Neuronal stem cell (in vitro differentiated cells): Measurements from ENCODE around the gene TLDC2.
"Not testable (repeated sequence)": the region's sequence is repeated elsewhere in the genome, so short reads cannot be mapped to it uniquely, and the experiment has no call there.

Experiments
- DNase-seq: peaks from one replicate; pipeline ENCODE4 v3.0.0-alpha.2; 2013; ENCODE audit warnings: low spot score
- H2AFZ ChIP-seq: one replicate; pipeline ENCODE4 v1.6.1; 2013; ENCODE audit warnings: mild to moderate bottlenecking, low read length, inconsistent platforms
- H2AK5ac ChIP-seq: 2 replicates; pipeline ENCODE4 v1.6.1; 2013; ENCODE audit warnings: low read depth, mild to moderate bottlenecking, inconsistent platforms, low read length, moderate library complexity, mixed read lengths
- H2BK120ac ChIP-seq: 2 replicates; pipeline ENCODE4 v1.6.1; 2013; ENCODE audit warnings: low read depth, mild to moderate bottlenecking, inconsistent platforms, low read length, moderate library complexity, mixed read lengths
- H2BK12ac ChIP-seq: one replicate; pipeline ENCODE4 v1.6.1; 2013; ENCODE audit warnings: low read length, inconsistent platforms
- H2BK15ac ChIP-seq: 2 replicates; pipeline ENCODE4 v1.6.1; 2013; ENCODE audit warnings: mild to moderate bottlenecking, low read length, inconsistent platforms, mixed read lengths
- H2BK5ac ChIP-seq: one replicate; pipeline ENCODE4 v1.6.1; 2013; ENCODE audit warnings: inconsistent platforms, mild to moderate bottlenecking, low read length, moderate library complexity
- H3K14ac ChIP-seq: one replicate; pipeline ENCODE4 v1.6.1; 2013; ENCODE audit warnings: low read length, inconsistent platforms
- H3K18ac ChIP-seq: 2 replicates; pipeline ENCODE4 v1.6.1; 2013; ENCODE audit warnings: low read length, inconsistent platforms
- H3K23ac ChIP-seq: 2 replicates; pipeline ENCODE4 v1.6.1; 2013; ENCODE audit warnings: low read depth, mild to moderate bottlenecking, mixed read lengths, low read length, inconsistent platforms; ENCODE audit not compliant: poor library complexity
- H3K27ac ChIP-seq: replicated peaks from 3 replicates; pipeline ENCODE4 v1.5.1; 2013; ENCODE audit warnings: low read length, inconsistent platforms
- H3K27me3 ChIP-seq, 3 experiments: 2 replicates each; pipeline ENCODE4 v1.6.1; 2013; ENCODE audit warnings: low read length in 3 of 3, mild to moderate bottlenecking in 2 of 3, inconsistent platforms in 1 of 3, low read depth in 1 of 3, mixed read lengths in 1 of 3, moderate library complexity in 1 of 3; ENCODE audit not compliant: control insufficient read depth in 3 of 3, insufficient read depth in 3 of 3
- H3K36me3 ChIP-seq, 2 donors: replicated peaks in 1 of 2; 2 replicates each; pipeline ENCODE4 v1.6.1; 2013; ENCODE audit warnings: low read length in 2 of 2; ENCODE audit not compliant: control insufficient read depth in 2 of 2, insufficient read depth in 2 of 2
- H3K4ac ChIP-seq: 2 replicates; pipeline ENCODE4 v1.6.1; 2013; ENCODE audit warnings: inconsistent platforms, mild to moderate bottlenecking, low read length, moderate library complexity
- H3K4me1 ChIP-seq, 2 donors: 1 replicate in 1 of 2; 2 replicates in 1 of 2; pipeline ENCODE4 v1.6.1; 2013; ENCODE audit warnings: low read length in 2 of 2, low read depth in 1 of 2; ENCODE audit not compliant: control insufficient read depth in 2 of 2, insufficient read depth in 1 of 2
- H3K4me2 ChIP-seq: one replicate; pipeline ENCODE4 v1.6.1; 2013; ENCODE audit warnings: mild to moderate bottlenecking, low read length, inconsistent platforms; ENCODE audit not compliant: insufficient read depth, poor library complexity, severe bottlenecking
- H3K4me3 ChIP-seq, 2 donors: 2 replicates each; pipeline ENCODE4 v1.5.1; 2013; ENCODE audit warnings: low read length in 2 of 2, mild to moderate bottlenecking in 2 of 2, inconsistent platforms in 1 of 2, moderate library complexity in 1 of 2
- H3K79me1 ChIP-seq: one replicate; pipeline ENCODE4 v1.6.1; 2013; ENCODE audit warnings: low read depth, mild to moderate bottlenecking, inconsistent platforms, low read length, moderate library complexity
- H3K9ac ChIP-seq: one replicate; pipeline ENCODE4 v1.6.1; 2013; ENCODE audit warnings: mild to moderate bottlenecking, low read depth, low read length, inconsistent platforms; ENCODE audit not compliant: poor library complexity
- H3K9me3 ChIP-seq, 2 donors: replicated peaks in 1 of 2; 2 replicates each; pipeline versions ENCODE3 to v1.6.1; 2013; ENCODE audit warnings: low read length in 2 of 2, mild to moderate bottlenecking in 2 of 2, inconsistent platforms in 1 of 2, low read depth in 1 of 2, mixed read lengths in 1 of 2, moderate library complexity in 1 of 2; ENCODE audit not compliant: control insufficient read depth in 2 of 2, insufficient read depth in 1 of 2
- H4K8ac ChIP-seq: one replicate; pipeline ENCODE4 v1.6.1; 2013; ENCODE audit warnings: low read depth, mild to moderate bottlenecking, inconsistent platforms, low read length, moderate library complexity
- H4K91ac ChIP-seq: one replicate; pipeline ENCODE4 v1.6.1; 2013; ENCODE audit warnings: low read length, low read depth, mild to moderate bottlenecking, inconsistent platforms; ENCODE audit not compliant: poor library complexity
- WGBS, 2 donors: extraction: QIAGEN DNeasy Blood & Tissue Kit; methylation state at CpG; one replicate each; pipeline ENCODE4 v1.1.7; 2013; ENCODE audit warnings: missing lambda C conversion rate in 2 of 2, mixed read lengths in 1 of 2; ENCODE audit not compliant: insufficient read length in 2 of 2, insufficient replicate concordance in 1 of 2; ENCODE audit errors: extremely low coverage in 2 of 2; 5-methylcytosine and 5-hydroxymethylcytosine counted together

Gene TLDC2

GRCh38 chr20:36927704-36928103 lies 51.8 kb downstream of the TLDC2 start:
- no peaks in the 10 kb centered on the region for H3K4me1 ChIP-seq
- H2BK5ac ChIP-seq, result no peak overlapping the region
- H3K14ac ChIP-seq, result no peak overlapping the region
- H2BK15ac ChIP-seq, result no peak overlapping the region
- H3K4me3 ChIP-seq, result no peak overlapping the region
- no peaks in the 10 kb centered on the region for H3K27me3 ChIP-seq
- H2AK5ac ChIP-seq, result no peak overlapping the region
- no peaks in the 10 kb centered on the region for H3K9me3 ChIP-seq
- DNase-seq, result no peak
- no peaks in the 10 kb centered on the region for H3K36me3 ChIP-seq
- no peak overlapping the region for H4K8ac ChIP-seq
- H4K91ac ChIP-seq, result no peak overlapping the region
- no peak overlapping the region for H2BK12ac ChIP-seq
- H3K23ac ChIP-seq, result no peak overlapping the region
- no peak overlapping the region for H3K27ac ChIP-seq
- no peak overlapping the region for H2AFZ ChIP-seq
- no peak overlapping the region for H3K18ac ChIP-seq
- no peak overlapping the region for H2BK120ac ChIP-seq
- no peak overlapping the region for H3K4ac ChIP-seq
- H3K9ac ChIP-seq, result no peak overlapping the region
- no peaks in the 10 kb centered on the region for H3K79me1 ChIP-seq
- no peak overlapping the region for H3K4me2 ChIP-seq
- no CpG with 5 or more reads among the region's 1 CpG for WGBS, 2 donors

- Histone ChIP-seq H2AFZ (no peak overlapping the region), H3K4ac (no peak overlapping the region), H3K23ac (no peak overlapping the region), H3K4me1 (no peaks in the 10 kb centered on the region), H2BK5ac (no peak overlapping the region), H2AK5ac (no peak overlapping the region), H4K8ac (no peak overlapping the region), H3K27me3 (no peaks in the 10 kb centered on the region), H2BK12ac (no peak overlapping the region), H3K36me3 (no peaks in the 10 kb centered on the region), H3K27ac (no peak overlapping the region), H3K18ac (no peak overlapping the region), H3K9ac (no peak overlapping the region), H2BK120ac (no peak overlapping the region), H3K79me1 (no peaks in the 10 kb centered on the region), H3K4me2 (no peak overlapping the region), H3K14ac (no peak overlapping the region), H3K4me3 (no peak overlapping the region), H4K91ac (no peak overlapping the region), H3K9me3 (no peaks in the 10 kb centered on the region), H2BK15ac (no peak overlapping the region)
- DNase-seq, result no peak
- WGBS, 2 donors, result no CpG with 5 or more reads among the region's 6 CpGs
Measured at GRCh38 chr20:36929290-36929689, 53.4 kb downstream of the TLDC2 start.

GRCh38 chr20:36929691-36930090 lies 53.8 kb downstream of the TLDC2 start:
- Histone ChIP-seq H4K91ac (no peak overlapping the region), H4K8ac (no peak overlapping the region), H3K36me3 (no peaks in the 10 kb centered on the region), H2BK5ac (no peak overlapping the region), H2BK120ac (no peak overlapping the region), H3K4ac (no peak overlapping the region), H3K4me3 (no peak overlapping the region), H3K79me1 (no peaks in the 10 kb centered on the region), H3K9me3 (no peaks in the 10 kb centered on the region), H3K14ac (no peak overlapping the region), H3K4me1 (no peaks in the 10 kb centered on the region), H2AK5ac (no peak overlapping the region), H3K18ac (no peak overlapping the region), H3K23ac (no peak overlapping the region), H2BK12ac (no peak overlapping the region), H3K9ac (no peak overlapping the region), H3K4me2 (no peak overlapping the region), H2AFZ (no peak overlapping the region), H2BK15ac (no peak overlapping the region), H3K27ac (no peak overlapping the region), H3K27me3 (no peaks in the 10 kb centered on the region)
- WGBS, 2 donors, result no CpG with 5 or more reads among the region's 6 CpGs
- DNase-seq, result no peak

DNA sequence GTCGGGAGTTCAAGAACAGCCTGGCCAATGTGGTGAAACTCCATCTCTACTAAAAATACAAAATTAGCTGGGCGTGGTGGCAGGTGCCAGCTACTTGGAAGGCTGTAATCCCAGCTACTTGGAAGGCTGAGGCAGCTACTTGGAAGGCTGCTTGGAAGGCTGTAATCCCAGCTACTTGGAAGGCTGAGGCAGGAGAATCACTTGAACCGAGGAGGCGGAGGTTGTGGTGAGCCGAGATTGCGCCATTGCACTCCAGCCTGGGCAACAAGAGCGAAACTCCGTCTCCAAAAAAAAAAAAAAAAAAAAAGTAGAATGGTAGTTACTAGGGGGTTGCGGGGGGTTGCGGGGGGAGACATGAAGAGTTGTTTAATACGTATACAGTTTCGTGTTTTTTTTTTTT lies 56.1 kb downstream of the TLDC2 start:
- H3K4me3 ChIP-seq, H3K27me3 ChIP-seq, H3K14ac ChIP-seq, DNase-seq, H2BK5ac ChIP-seq, H2BK120ac ChIP-seq, H2AK5ac ChIP-seq, H4K8ac ChIP-seq, H2BK15ac ChIP-seq, H3K27ac ChIP-seq, H3K18ac ChIP-seq, H3K4me2 ChIP-seq, H3K9me3 ChIP-seq, H3K4me1 ChIP-seq, H4K91ac ChIP-seq, H2BK12ac ChIP-seq, H3K4ac ChIP-seq, H2AFZ ChIP-seq, H3K23ac ChIP-seq, H3K9ac ChIP-seq, H3K36me3 ChIP-seq, H3K79me1 ChIP-seq: not testable (repeated sequence)
- 100% methylated on average over 1 of the region's 12 CpGs; no CpG with 5 or more reads in 1 of the 2 donors for WGBS, 2 donors
